HCT116 (cell line): Measurements from ENCODE around the gene DMKN.

ENCODE experiments used
- CEBPB ChIP-seq: IDR thresholded peaks from 2 replicates; pipeline ENCODE4 v1.6.1; 2012; ENCODE audit warnings: low read depth
- CTCF ChIP-seq, 3 experiments: fragments of 200-600 bp in 1 of 3; sonication (generic) in 1 of 3; IDR thresholded peaks in 2 of 3; conservative IDR thresholded peaks in 1 of 3; 2 replicates each; pipeline ENCODE4 v1.5.1; 2012 to 2017; ENCODE audit warnings: low read depth in 2 of 3, low read length in 2 of 3, antibody characterized with exemption in 1 of 3, borderline replicate concordance in 1 of 3, control low read depth in 1 of 3, mild to moderate bottlenecking in 1 of 3, mixed read lengths in 1 of 3, mixed run types in 1 of 3, moderate library complexity in 1 of 3; ENCODE audit not compliant: insufficient read depth in 1 of 3
- EZH2 ChIP-seq: fragments of 200-600 bp; sonication (generic); IDR thresholded peaks from 2 replicates; pipeline ENCODE4 v1.6.1; 2017; ENCODE audit warnings: antibody characterized with exemption, mixed run types
- EZH2phosphoT487 ChIP-seq: fragments of 200-600 bp; IDR thresholded peaks from 2 replicates; pipeline ENCODE4 v1.6.1; 2018; ENCODE audit warnings: antibody characterized with exemption, borderline replicate concordance
- POLR2A ChIP-seq: IDR thresholded peaks from 2 replicates; pipeline ENCODE4 v1.7.0; 2011; ENCODE audit warnings: borderline replicate concordance; ENCODE audit not compliant: insufficient read depth, insufficient read length; ENCODE audit errors: extremely low read depth
- POLR2AphosphoS5 ChIP-seq: IDR thresholded peaks from 2 replicates; pipeline ENCODE4 v1.6.1; 2011; ENCODE audit warnings: mild to moderate bottlenecking, low read depth, low read length, moderate library complexity
- REST ChIP-seq: IDR thresholded peaks from 2 replicates; pipeline ENCODE4 v1.6.1; 2012; ENCODE audit warnings: low read depth
- SIN3A ChIP-seq: IDR thresholded peaks from 2 replicates; pipeline ENCODE4 v1.6.1; 2012; ENCODE audit warnings: low read depth
- SP1 ChIP-seq: IDR thresholded peaks from 2 replicates; pipeline ENCODE4 v1.6.1; 2012; ENCODE audit warnings: low read depth
- TCF7L2 ChIP-seq: IDR thresholded peaks from 2 replicates; pipeline ENCODE4 v1.7.0; 2011; ENCODE audit warnings: borderline replicate concordance, inconsistent platforms; ENCODE audit not compliant: insufficient read depth, insufficient read length; ENCODE audit errors: extremely low read depth
- YY1 ChIP-seq: IDR thresholded peaks from 2 replicates; pipeline ENCODE4 v1.6.1; 2011; ENCODE audit warnings: low read length, low read depth, moderate library complexity, mild to moderate bottlenecking; ENCODE audit not compliant: insufficient replicate concordance; ENCODE audit errors: extremely low read depth
- ZBTB33 ChIP-seq: IDR thresholded peaks from 2 replicates; pipeline ENCODE4 v1.6.1; 2011; ENCODE audit warnings: mild to moderate bottlenecking, low read length, moderate library complexity; ENCODE audit not compliant: insufficient replicate concordance; ENCODE audit errors: extremely low read depth
- ZNF274 ChIP-seq: fragments of 200-500 bp; sonication (Bioruptor generic); IDR thresholded peaks from 2 replicates; pipeline ENCODE4 v1.6.1; 2014; ENCODE audit warnings: mild to moderate bottlenecking, low read depth, low read length, inconsistent platforms

GRCh38 chr19:35516310-35516709 is 2.9 kb upstream of the DMKN start:
- TF ChIP-seq CTCF (IDR thresholded peaks at IDR 0.05 in 2 of 3, conservative IDR thresholded peaks at IDR 0.05 in 1 of 3; ENCODE audit: borderline replicate concordance in 1 of 3, insufficient read depth in 1 of 3, low read depth in 2 of 3, low read length in 2 of 3) (no peak), SIN3A (no peak), CEBPB (no peak), POLR2A (no peak), YY1 (no peak), POLR2AphosphoS5 (no peak), ZNF274 (no peak), EZH2 (no peak), REST (no peak), EZH2phosphoT487 (no peak), SP1 (no peak), TCF7L2 (no peak), ZBTB33 (no peak)
